ENCODE results near the gene RFX2.
A peak's percentile ranks its signal among the peaks of the same experiment; 100 is the strongest.

The RFX2 gene

GRCh38 chr19:6098574-6098973 lies 11.7 kb downstream of the RFX2 start:
- Histone ChIP-seq H3K36me3 (ENCODE audit: insufficient read depth, insufficient read length, low read length) (no peaks in the 10 kb centered on the region), H3K27me3 (ENCODE audit: insufficient read depth, insufficient read length) (peaks cover 8% of the 10 kb centered on the region), H3K4me3 (ENCODE audit: insufficient read length, low read depth) (no peak overlapping the region), H3K9me3 (ENCODE audit: insufficient read depth, low read length) (no peaks in the 10 kb centered on the region), H3K9ac (ENCODE audit: insufficient read length, low read depth) (no peak overlapping the region), H3K4me1 (ENCODE audit: insufficient read depth, insufficient read length) (no peaks in the 10 kb centered on the region)
- DNase-seq (ENCODE audit: low read depth, low spot score) = no peak
- TF ChIP-seq YY1 (IDR thresholded peaks at IDR 0.05; ENCODE audit: insufficient read depth, insufficient read length) (no peak), SUZ12 (IDR thresholded peaks at IDR 0.05; ENCODE audit: extremely low read depth, insufficient read depth, insufficient read length) (no peak), ZNF274 (IDR thresholded peaks at IDR 0.05; ENCODE audit: low read depth, low read length) (no peak)

GRCh38 chr19:6097911-6098310 lies 12.4 kb downstream of the RFX2 start:
- TF ChIP-seq SUZ12 (IDR thresholded peaks at IDR 0.05; ENCODE audit: extremely low read depth, insufficient read depth, insufficient read length) (no peak), ZNF274 (IDR thresholded peaks at IDR 0.05; ENCODE audit: low read depth, low read length) (no peak), YY1 (IDR thresholded peaks at IDR 0.05; ENCODE audit: insufficient read depth, insufficient read length) (no peak)
- DNase-seq (ENCODE audit: low read depth, low spot score) = no peak
- H3K4me1 ChIP-seq (ENCODE audit: insufficient read depth, insufficient read length) = peaks cover under 1% of the 10 kb centered on the region
- H3K9ac ChIP-seq (ENCODE audit: insufficient read length, low read depth) = no peak overlapping the region
- no peaks in the 10 kb centered on the region for H3K9me3 ChIP-seq (ENCODE audit: insufficient read depth, low read length)
- H3K4me3 ChIP-seq (ENCODE audit: insufficient read length, low read depth) = no peak overlapping the region
- no peaks in the 10 kb centered on the region for H3K36me3 ChIP-seq (ENCODE audit: insufficient read depth, insufficient read length, low read length)
- H3K27me3 ChIP-seq (ENCODE audit: insufficient read depth, insufficient read length) = peaks cover 14% of the 10 kb centered on the region

- H3K36me3 ChIP-seq (ENCODE audit: insufficient read depth, insufficient read length, low read length) = no peaks in the 10 kb centered on the region
- DNase-seq (ENCODE audit: low read depth, low spot score) = no peak
- no peak overlapping the region for H3K9ac ChIP-seq (ENCODE audit: insufficient read length, low read depth)
- TF ChIP-seq SUZ12 (IDR thresholded peaks at IDR 0.05; ENCODE audit: extremely low read depth, insufficient read depth, insufficient read length) = no peak
- TF ChIP-seq YY1 (IDR thresholded peaks at IDR 0.05; ENCODE audit: insufficient read depth, insufficient read length) = no peak
- TF ChIP-seq ZNF274 (IDR thresholded peaks at IDR 0.05; ENCODE audit: low read depth, low read length) = no peak
- no peaks in the 10 kb centered on the region for H3K9me3 ChIP-seq (ENCODE audit: insufficient read depth, low read length)
- H3K4me3 ChIP-seq (ENCODE audit: insufficient read length, low read depth) = no peak overlapping the region
- peaks cover 6% of the 10 kb centered on the region for H3K4me1 ChIP-seq (ENCODE audit: insufficient read depth, insufficient read length)
- peaks cover 14% of the 10 kb centered on the region for H3K27me3 ChIP-seq (ENCODE audit: insufficient read depth, insufficient read length)
Measured at GRCh38 chr19:6095760-6096159, 14.5 kb downstream of the RFX2 start.

GRCh38 chr19:6092329-6093286 lies 17.7 kb downstream of the RFX2 start:
- peaks cover 20% of the 10 kb centered on the region for H3K27me3 ChIP-seq (ENCODE audit: insufficient read depth, insufficient read length)
- no peaks in the 10 kb centered on the region for H3K36me3 ChIP-seq (ENCODE audit: insufficient read depth, insufficient read length, low read length)
- DNase-seq (ENCODE audit: low read depth, low spot score) = peak; percentile 39
- peaks cover 6% of the 10 kb centered on the region for H3K4me1 ChIP-seq (ENCODE audit: insufficient read depth, insufficient read length)
- TF ChIP-seq ZNF274 (IDR thresholded peaks at IDR 0.05; ENCODE audit: low read depth, low read length) = no peak
- no peak for TF ChIP-seq SUZ12 (IDR thresholded peaks at IDR 0.05; ENCODE audit: extremely low read depth, insufficient read depth, insufficient read length)
- no peak for TF ChIP-seq YY1 (IDR thresholded peaks at IDR 0.05; ENCODE audit: insufficient read depth, insufficient read length)
- H3K4me3 ChIP-seq (ENCODE audit: insufficient read length, low read depth) = peak overlapping the region; percentile 22
- peak overlapping the region; percentile 54 for H3K9ac ChIP-seq (ENCODE audit: insufficient read length, low read depth)
- H3K9me3 ChIP-seq (ENCODE audit: insufficient read depth, low read length) = no peaks in the 10 kb centered on the region

GRCh38 chr19:6091771-6092291 lies 18.5 kb downstream of the RFX2 start:
- Histone ChIP-seq H3K4me1 (ENCODE audit: insufficient read depth, insufficient read length) (peaks cover 6% of the 10 kb centered on the region), H3K4me3 (ENCODE audit: insufficient read length, low read depth) (no peak overlapping the region)

GRCh38 chr19:6090634-6091033 lies 19.7 kb downstream of the RFX2 start:
- TF ChIP-seq YY1 (IDR thresholded peaks at IDR 0.05; ENCODE audit: insufficient read depth, insufficient read length) = no peak
- no peak for TF ChIP-seq SUZ12 (IDR thresholded peaks at IDR 0.05; ENCODE audit: extremely low read depth, insufficient read depth, insufficient read length)
- no peak for TF ChIP-seq ZNF274 (IDR thresholded peaks at IDR 0.05; ENCODE audit: low read depth, low read length)
- Histone ChIP-seq H3K9ac (ENCODE audit: insufficient read length, low read depth) (no peak overlapping the region), H3K4me3 (ENCODE audit: insufficient read length, low read depth) (no peak overlapping the region), H3K4me1 (ENCODE audit: insufficient read depth, insufficient read length) (peaks cover 6% of the 10 kb centered on the region), H3K36me3 (ENCODE audit: insufficient read depth, insufficient read length, low read length) (no peaks in the 10 kb centered on the region), H3K27me3 (ENCODE audit: insufficient read depth, insufficient read length) (peaks cover 22% of the 10 kb centered on the region), H3K9me3 (ENCODE audit: insufficient read depth, low read length) (no peaks in the 10 kb centered on the region)
- no peak for DNase-seq (ENCODE audit: low read depth, low spot score)

More at GRCh38 chr19:6091771-6092291, 18.5 kb downstream of the RFX2 start:
- no peak for DNase-seq (ENCODE audit: low read depth, low spot score)
- no peak for TF ChIP-seq YY1 (IDR thresholded peaks at IDR 0.05; ENCODE audit: insufficient read depth, insufficient read length)
- TF ChIP-seq SUZ12 (IDR thresholded peaks at IDR 0.05; ENCODE audit: extremely low read depth, insufficient read depth, insufficient read length) = no peak
- TF ChIP-seq ZNF274 (IDR thresholded peaks at IDR 0.05; ENCODE audit: low read depth, low read length) = no peak
- no peak overlapping the region for H3K9ac ChIP-seq (ENCODE audit: insufficient read length, low read depth)
- no peaks in the 10 kb centered on the region for H3K36me3 ChIP-seq (ENCODE audit: insufficient read depth, insufficient read length, low read length)
- H3K9me3 ChIP-seq (ENCODE audit: insufficient read depth, low read length) = no peaks in the 10 kb centered on the region
- peaks cover 20% of the 10 kb centered on the region for H3K27me3 ChIP-seq (ENCODE audit: insufficient read depth, insufficient read length)

- Histone ChIP-seq H3K27me3 (ENCODE audit: insufficient read depth, insufficient read length) (peaks cover 20% of the 10 kb centered on the region), H3K9ac (ENCODE audit: insufficient read length, low read depth) (no peak overlapping the region), H3K4me3 (ENCODE audit: insufficient read length, low read depth) (no peak overlapping the region), H3K9me3 (ENCODE audit: insufficient read depth, low read length) (no peaks in the 10 kb centered on the region), H3K36me3 (ENCODE audit: insufficient read depth, insufficient read length, low read length) (no peaks in the 10 kb centered on the region), H3K4me1 (ENCODE audit: insufficient read depth, insufficient read length) (peaks cover 6% of the 10 kb centered on the region)
- DNase-seq (ENCODE audit: low read depth, low spot score) = no peak
- TF ChIP-seq SUZ12 (IDR thresholded peaks at IDR 0.05; ENCODE audit: extremely low read depth, insufficient read depth, insufficient read length) = no peak
- no peak for TF ChIP-seq YY1 (IDR thresholded peaks at IDR 0.05; ENCODE audit: insufficient read depth, insufficient read length)
- TF ChIP-seq ZNF274 (IDR thresholded peaks at IDR 0.05; ENCODE audit: low read depth, low read length) = no peak
Measured at GRCh38 chr19:6088602-6089049, 21.7 kb downstream of the RFX2 start.

Data from NT2/D1 (cell line).